ENCODE measurements around the gene PDPR.

DNA sequence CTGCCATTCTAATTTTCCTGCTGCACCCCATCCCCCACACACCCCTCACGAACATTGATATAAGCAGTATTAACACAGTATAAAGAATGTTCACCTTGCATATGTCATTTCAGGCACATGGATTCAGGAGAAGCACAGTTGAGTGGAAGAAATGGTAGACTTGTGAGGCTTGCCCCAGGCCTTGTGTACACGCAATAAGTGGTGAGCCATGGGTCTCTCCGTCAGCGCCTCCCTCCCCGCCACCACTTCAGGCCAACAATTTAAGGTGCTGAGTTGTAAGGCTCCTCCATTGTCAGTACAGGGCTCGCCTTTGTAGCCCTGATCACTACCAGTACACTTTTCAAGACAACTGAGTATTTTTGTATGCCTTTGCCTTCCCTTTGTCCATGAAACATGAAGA is 47.2 kb downstream of the PDPR start:
- TF ChIP-seq, protein P1, sequence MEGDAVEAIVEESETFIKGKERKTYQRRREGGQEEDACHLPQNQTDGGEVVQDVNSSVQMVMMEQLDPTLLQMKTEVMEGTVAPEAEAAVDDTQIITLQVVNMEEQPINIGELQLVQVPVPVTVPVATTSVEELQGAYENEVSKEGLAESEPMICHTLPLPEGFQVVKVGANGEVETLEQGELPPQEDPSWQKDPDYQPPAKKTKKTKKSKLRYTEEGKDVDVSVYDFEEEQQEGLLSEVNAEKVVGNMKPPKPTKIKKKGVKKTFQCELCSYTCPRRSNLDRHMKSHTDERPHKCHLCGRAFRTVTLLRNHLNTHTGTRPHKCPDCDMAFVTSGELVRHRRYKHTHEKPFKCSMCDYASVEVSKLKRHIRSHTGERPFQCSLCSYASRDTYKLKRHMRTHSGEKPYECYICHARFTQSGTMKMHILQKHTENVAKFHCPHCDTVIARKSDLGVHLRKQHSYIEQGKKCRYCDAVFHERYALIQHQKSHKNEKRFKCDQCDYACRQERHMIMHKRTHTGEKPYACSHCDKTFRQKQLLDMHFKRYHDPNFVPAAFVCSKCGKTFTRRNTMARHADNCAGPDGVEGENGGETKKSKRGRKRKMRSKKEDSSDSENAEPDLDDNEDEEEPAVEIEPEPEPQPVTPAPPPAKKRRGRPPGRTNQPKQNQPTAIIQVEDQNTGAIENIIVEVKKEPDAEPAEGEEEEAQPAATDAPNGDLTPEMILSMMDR (IDR thresholded peaks at IDR 0.05), result no peak
- no peak for TF ChIP-seq POLR2AphosphoS5 (IDR thresholded peaks at IDR 0.05)
- TF ChIP-seq POLR2A (IDR thresholded peaks at IDR 0.05), result no peak
